K562 (cell line): ENCODE data around the gene ATP9B. TPM values are rescaled to one million over a fixed set of nuclear protein-coding genes. Genes with fewer than 3 reads are reported as not detected.

ENCODE experiments used
- ATAC-seq: fragments of 200-7000 bp; cut with Tn5 transposase; 3 replicates; pipeline ENCODE4 v1.9.1; 2020; ENCODE audit warnings: moderate library complexity
- BruUV-seq: library from RNA; stranded (reverse); fragments of 400-500 nt; replicated peaks from 2 replicates; lab custom pipeline; 2021; lab: Mats Ljungman, UMichigan
- CTCF ChIA-PET: fragments of 300-600 bp; formaldehyde crosslinking; extraction: SDS; loops from one replicate; lab custom pipeline; 2021; ENCODE audit warnings: low intra/inter-chr PET ratio; lab: Yijun Ruan, JAX
- POLR2A ChIA-PET: fragments of 300-600, 350-650 bp; sonication (Branson Sonifier 250); formaldehyde crosslinking; extraction: SDS; loops from one replicate; lab custom pipeline; 2021; ENCODE audit warnings: antibody characterized with exemption, inconsistent platforms; lab: Yijun Ruan, JAX
- DNase-seq, 4 experiments: peaks; one replicate each; pipeline versions ENCODE4 v3.0.0 to v3.0.0-alpha.2; 2011 to 2018; ENCODE audit warnings: low spot score in 3 of 4, mixed read lengths in 3 of 4; ENCODE audit errors: extremely low read depth in 1 of 4
- FAIRE-seq: peaks from 2 replicates; lab custom pipeline; 2011; peaks lifted over from hg19 to GRCh38; lab: Jason Lieb, UNC
- H2AFZ ChIP-seq: 2 replicates; pipeline ENCODE4 v1.6.0; 2011; ENCODE audit warnings: low read depth, low read length, control low read depth, inconsistent platforms
- H3K27ac ChIP-seq: fragments of 200-600 bp; 3 replicates; pipeline ENCODE4 v1.8.0; 2011; ENCODE audit warnings: low read depth, mild to moderate bottlenecking, control low read depth, inconsistent platforms, low read length, moderate library complexity, mixed read lengths; ENCODE audit errors: extremely low read depth
- H3K27me3 ChIP-seq, 2 experiments: fragments of 300-600 bp in 1 of 2; 2 replicates in 1 of 2; 3 replicates in 1 of 2; pipeline versions ENCODE4 v1.6.0 to v1.8.0; 2011; ENCODE audit warnings: inconsistent platforms in 2 of 2, low read length in 2 of 2, mild to moderate bottlenecking in 1 of 2, mixed read lengths in 1 of 2, moderate library complexity in 1 of 2; ENCODE audit not compliant: control insufficient read depth in 2 of 2, insufficient read depth in 2 of 2
- H3K36me3 ChIP-seq: fragments of 300-600 bp; 3 replicates; pipeline ENCODE4 v1.8.0; 2011; ENCODE audit warnings: mild to moderate bottlenecking, low read length, inconsistent platforms; ENCODE audit not compliant: control insufficient read depth, insufficient read depth
- H3K4me1 ChIP-seq, 2 experiments: fragments of 200-600 bp in 1 of 2; replicated peaks in 1 of 2; 2 replicates in 1 of 2; 3 replicates in 1 of 2; pipeline versions ENCODE4 v1.5.1 to v1.8.0; 2011; ENCODE audit warnings: inconsistent platforms in 2 of 2, low read length in 2 of 2, mild to moderate bottlenecking in 1 of 2, mixed read lengths in 1 of 2, moderate library complexity in 1 of 2; ENCODE audit not compliant: control insufficient read depth in 2 of 2, insufficient read depth in 2 of 2
- H3K4me2 ChIP-seq: 2 replicates; pipeline ENCODE4 v1.6.1; 2011; ENCODE audit warnings: low read length, control low read depth, inconsistent platforms, mixed read lengths; ENCODE audit not compliant: insufficient read depth
- H3K4me3 ChIP-seq: fragments of 200-600 bp; sonication (generic), shearing (Covaris generic); 2 replicates; pipeline ENCODE4 v1.5.1; 2016; ENCODE audit warnings: control low read depth, inconsistent platforms
- H3K79me2 ChIP-seq: fragments of 200-600 bp; 3 replicates; pipeline ENCODE4 v1.8.0; 2011; ENCODE audit warnings: low read length, inconsistent platforms; ENCODE audit not compliant: control insufficient read depth, insufficient read depth
- H3K9ac ChIP-seq, 2 experiments: 2 replicates each; pipeline versions ENCODE4 v1.6.0 to v1.6.1; 2011; ENCODE audit warnings: low read depth in 2 of 2, low read length in 2 of 2, control low read depth in 1 of 2, inconsistent platforms in 1 of 2, mild to moderate bottlenecking in 1 of 2, mixed read lengths in 1 of 2; ENCODE audit not compliant: insufficient read depth in 1 of 2
- H3K9me1 ChIP-seq: one replicate; pipeline ENCODE4 v1.6.0; 2011; ENCODE audit warnings: inconsistent platforms, mild to moderate bottlenecking, low read length, moderate library complexity; ENCODE audit not compliant: control insufficient read depth, insufficient read depth
- H3K9me3 ChIP-seq: replicated peaks from 2 replicates; pipeline ENCODE4 v1.5.1; 2011; ENCODE audit warnings: low read depth, low read length, inconsistent platforms; ENCODE audit not compliant: control insufficient read depth, insufficient read depth
- H4K20me1 ChIP-seq: replicated peaks from 2 replicates; pipeline ENCODE4 v1.6.1; 2011; ENCODE audit warnings: low read length, inconsistent platforms, mixed read lengths; ENCODE audit not compliant: control insufficient read depth, insufficient read depth
- CBX2 ChIP-seq: fragments of 200-600 bp; sonication (generic); IDR thresholded peaks from one replicate; pipeline ENCODE4 v1.6.1; 2012; ENCODE audit warnings: mild to moderate bottlenecking, low read length, inconsistent platforms; ENCODE audit not compliant: insufficient read depth, poor library complexity, severe bottlenecking
- E2F1 ChIP-seq: sonication (generic); formaldehyde crosslinking; IDR thresholded peaks from 2 replicates; pipeline ENCODE4 v1.8.1; 2023; ENCODE audit warnings: mild to moderate bottlenecking, missing genetic modification reagents, moderate library complexity
- ELK1 ChIP-seq: sonication (generic); formaldehyde crosslinking; IDR thresholded peaks from 2 replicates; pipeline ENCODE4 v1.8.1; 2022; ENCODE audit warnings: missing genetic modification reagents
- MCM7 ChIP-seq, 2 experiments: fragments of 450-650 bp; IDR thresholded peaks; 2 replicates each; pipeline ENCODE4 v1.6.1; 2016 to 2018
- MXD1 ChIP-seq: fragments of 250-450 bp; sonication (Bioruptor Pico); IDR thresholded peaks from 2 replicates; pipeline ENCODE4 v1.8.0; 2021; ENCODE audit warnings: borderline replicate concordance, mild to moderate bottlenecking, moderate library complexity; ENCODE audit not compliant: poor library complexity, severe bottlenecking
- PHF21A ChIP-seq: fragments of 450-650 bp; IDR thresholded peaks from 2 replicates; pipeline ENCODE4 v1.6.1; 2017; ENCODE audit warnings: low read depth, borderline replicate concordance
- ZC3H11A ChIP-seq: IDR thresholded peaks from 2 replicates; pipeline ENCODE4 v1.6.1; 2012; ENCODE audit warnings: low read depth, low read length, improper control_type of control experiment
- ZC3H8 ChIP-seq: fragments of 450-650 bp; IDR thresholded peaks from 2 replicates; pipeline ENCODE4 v1.6.1; 2017
- ZNF197 ChIP-seq: fragments of 200-800 bp; sonication (Bioruptor generic); IDR thresholded peaks from 2 replicates; pipeline ENCODE4 v1.6.1; 2016; ENCODE audit warnings: low read depth, missing genetic modification characterization, missing compliant biosample characterization
- ZNF695 ChIP-seq: fragments of 450-650 bp; formaldehyde crosslinking; IDR thresholded peaks from 2 replicates; pipeline ENCODE4 v1.4.0; 2020; ENCODE audit warnings: mild to moderate bottlenecking, moderate library complexity
- WGBS: fragments of 100-300 bp; shearing (Covaris generic); methylation state at CpG from one replicate; pipeline ENCODE4 v1.1.6; 2016; ENCODE audit warnings: low coverage, mixed read lengths; ENCODE audit not compliant: insufficient coverage; ENCODE audit errors: missing lambda C conversion rate; 5-methylcytosine and 5-hydroxymethylcytosine counted together
- in situ Hi-C: fragments of 300-500 bp; cut with MboI; formaldehyde crosslinking; loops from 4 replicates; pipeline ENCODE4 v1.15.0; 2018; ENCODE audit warnings: inconsistent platforms, mixed read lengths
- intact Hi-C: fragments of 100-400 bp; cut with micrococcal nuclease; formaldehyde crosslinking; loops from 2 replicates; pipeline ENCODE4 v1.14.2; 2022
- polyA plus RNA-seq, 8 experiments: library from polyadenylated mRNA; depleted of rRNA in 4 of 8; stranded (reverse) in 5 of 8; unstranded in 3 of 8; fragments of >200 nt; fragmentation: Nextera tagmentation in 2 of 8; fragmentation: Illumina TruSeq in 1 of 8; extraction: Ambion mirVana in 2 of 8; extraction: Trizol in 1 of 8; gene quantifications; 2 replicates each; pipeline versions ENCODE4 v1.2.1 to v1.2.3, GENCODE V29; 2011 to 2014; ENCODE audit warnings: inconsistent platforms in 1 of 8, missing spikeins in 1 of 8
- total RNA-seq, 7 experiments: library from RNA; depleted of rRNA in 6 of 7; stranded (reverse); fragments of >200 nt in 6 of 7; fragmentation: Illumina TruSeq in 2 of 7; extraction: Trizol in 2 of 7; gene quantifications; 2 replicates each; pipeline versions ENCODE4 v1.2.1 to v1.2.3, GENCODE V29; 2011 to 2021; ENCODE audit warnings: low replicate concordance in 1 of 7

The ATP9B gene
- total and polyA plus RNA-seq, 9 of the 15 experiments (the other 6 are each of a cell fraction or from before 2014, with no cell fraction given) = 0.66 to 13.2 (median 7.9) TPM

- no peak overlapping the region for H3K4me3 ChIP-seq
- H3K4me2 ChIP-seq = no peak overlapping the region
- no TSS peak for BruUV-seq
- H3K9me3 ChIP-seq = no peaks in the 10 kb centered on the region; the same call in 1 of the 2 replicates
- TF ChIP-seq MXD1 (CRISPR knock-in tag) = no peak
- TF ChIP-seq ZC3H11A = no peak
- TF ChIP-seq ZNF197 (CRISPR knock-in tag) = no peak
- H3K79me2 ChIP-seq = no peaks in the 10 kb centered on the region
- FAIRE-seq (no peak), DNase-seq (no peak), ATAC-seq (no peak)
- no peaks in the 10 kb centered on the region for H3K4me1 ChIP-seq
- H3K27me3 ChIP-seq = no peaks in the 10 kb centered on the region
- peaks cover 8% of the 10 kb centered on the region; the same call in 1 of the 3 replicates for H3K36me3 ChIP-seq
- no peak overlapping the region for H3K9ac ChIP-seq
- H3K27ac ChIP-seq = no peak overlapping the region
- H4K20me1 ChIP-seq = no peaks in the 10 kb centered on the region
- no peaks in the 10 kb centered on the region for H3K9me1 ChIP-seq
- ChIA-PET POLR2A (interaction anchor here (0.6 kb wide), 1 partner anchor 12 kb away, joined by 3 read pairs; no protein-coding TSS in a partner anchor), CTCF (no interaction called here)
- intact Hi-C loops = no loop called here
- no peak overlapping the region for H2AFZ ChIP-seq
- 89% methylated on average over 13 of the region's 20 CpGs for WGBS
- in situ Hi-C loops = no loop called here
These were observed 292.8 kb downstream of the ATP9B start for GRCh38 chr18:79361766-79362522.

- H3K4me2 ChIP-seq = no peak overlapping the region
- CTCF ChIA-PET = no interaction called here
- no peaks in the 10 kb centered on the region for H3K9me1 ChIP-seq
- H4K20me1 ChIP-seq = no peaks in the 10 kb centered on the region
- H3K9ac ChIP-seq = no peak overlapping the region
- peaks cover 3% of the 10 kb centered on the region; the same call in 1 of the 3 replicates for H3K36me3 ChIP-seq
- 77% methylated on average over 9 of the region's 13 CpGs for WGBS
- H3K9me3 ChIP-seq = no peaks in the 10 kb centered on the region; the same call in 1 of the 2 replicates
- H3K27ac ChIP-seq = no peak overlapping the region
- DNase-seq (no peak), ATAC-seq (no peak), FAIRE-seq (no peak)
- H3K4me3 ChIP-seq = no peak overlapping the region
- no peaks in the 10 kb centered on the region for H3K79me2 ChIP-seq
- no TSS peak for BruUV-seq
- H3K27me3 ChIP-seq = no peaks in the 10 kb centered on the region
- in situ Hi-C loops (no loop called here), intact Hi-C loops (no loop called here)
- H3K4me1 ChIP-seq = no peaks in the 10 kb centered on the region
- no peak overlapping the region for H2AFZ ChIP-seq
- POLR2A ChIA-PET = no interaction called here
- TF ChIP-seq ZC3H8 (no peak), ELK1 (no peak), PHF21A (no peak), E2F1 (CRISPR knock-in tag) (no peak), CBX2 (no peak), ZNF695 (CRISPR knock-in tag) (no peak), MCM7 (IDR thresholded peaks at IDR 0.05) (no peak)
These were observed 296.5 kb downstream of the ATP9B start for GRCh38 chr18:79365701-79366100.
